Lung (tissue), 12 donors: Measurements from ENCODE around the gene ETFBKMT. TPM values are rescaled to one million over a fixed set of nuclear protein-coding genes. Genes with fewer than 3 reads are reported as not detected.

Experiments
- ATAC-seq: fragments of 200-7000 bp; cut with Tn5 transposase; one replicate; pipeline ENCODE4 v1.9.1; 2020; ENCODE audit warnings: moderate number of reproducible peaks; ENCODE audit not compliant: insufficient read depth, low FRiP score
- DNase-seq, 3 donors: peaks; one replicate each; pipeline ENCODE4 v3.0.0-alpha.2; 2013 to 2017
- H3K27ac ChIP-seq, 2 donors: one replicate each; pipeline ENCODE4 v1.5.1; 2013; ENCODE audit warnings: mild to moderate bottlenecking in 2 of 2, moderate library complexity in 2 of 2, control low read depth in 1 of 2, inconsistent platforms in 1 of 2, low read depth in 1 of 2, low read length in 1 of 2
- H3K27me3 ChIP-seq, 3 donors: one replicate each; pipeline ENCODE4 v1.5.1; 2013; ENCODE audit warnings: low read length in 2 of 3; ENCODE audit not compliant: control insufficient read depth in 3 of 3, insufficient read depth in 3 of 3
- H3K36me3 ChIP-seq, 4 donors: one replicate each; pipeline ENCODE4 v1.5.1; 2013; ENCODE audit warnings: low read length in 4 of 4, mild to moderate bottlenecking in 1 of 4, moderate library complexity in 1 of 4; ENCODE audit not compliant: control insufficient read depth in 4 of 4, insufficient read depth in 4 of 4
- H3K4me1 ChIP-seq, 5 donors: one replicate each; pipeline ENCODE4 v1.5.1; 2013; ENCODE audit warnings: low read length in 5 of 5, mild to moderate bottlenecking in 2 of 5, moderate library complexity in 1 of 5; ENCODE audit not compliant: control insufficient read depth in 5 of 5, insufficient read depth in 5 of 5
- H3K4me3 ChIP-seq: one replicate; pipeline ENCODE4 v1.5.1; 2013; ENCODE audit warnings: mild to moderate bottlenecking, control low read depth, moderate library complexity
- H3K9ac ChIP-seq, 2 donors: one replicate each; pipeline ENCODE4 v1.5.1; 2013; ENCODE audit warnings: low read length in 2 of 2, control low read depth in 1 of 2; ENCODE audit not compliant: insufficient read depth in 1 of 2
- H3K9me3 ChIP-seq, 4 donors: one replicate each; pipeline ENCODE4 v1.5.1; 2013; ENCODE audit warnings: low read length in 3 of 4, mild to moderate bottlenecking in 1 of 4, moderate library complexity in 1 of 4; ENCODE audit not compliant: control insufficient read depth in 4 of 4, insufficient read depth in 3 of 4
- CTCF ChIP-seq: IDR thresholded peaks from 2 replicates; pipeline ENCODE4 v1.5.1; 2012; ENCODE audit warnings: mild to moderate bottlenecking; ENCODE audit errors: control extremely low read depth, extremely low read depth
- WGBS, 2 donors: extraction: QIAGEN DNeasy Blood & Tissue Kit; methylation state at CpG; one replicate each; pipeline ENCODE4 v1.1.7; 2013; 5-methylcytosine and 5-hydroxymethylcytosine counted together
- polyA plus RNA-seq, 2 donors: library from polyadenylated mRNA; stranded (reverse); fragments of 200-250 nt; gene quantifications; one replicate each; pipeline ENCODE4 v1.2.1, GENCODE V29; 2013
- total RNA-seq, 2 donors: library from RNA; depleted of rRNA in 1 of 2; stranded (reverse); fragments of >200 nt in 1 of 2; gene quantifications; one replicate each; pipeline ENCODE4 v1.2.1, GENCODE V29; 2014 to 2021
- donor health status: control.
- donor health status: control.
- donor health status: Bipolar disorder and iron deficiency.
- donor health status: healthy.
- donor health status: DM: yes; HTN: yes; CAD: no.

The ETFBKMT gene
- total and polyA plus RNA-seq, 4 donors: 1.3 to 3.9 (median 2.8) TPM

GRCh38 chr12:31644536-31644935, 15.0 kb upstream of the ETFBKMT start:
- Histone ChIP-seq H3K27ac (no peak overlapping the region), H3K27me3 (no peaks in the 10 kb centered on the region), H3K36me3 (no peaks in the 10 kb centered on the region), H3K9ac (no peak overlapping the region), H3K9me3 (no peaks in the 10 kb centered on the region), H3K4me3 (no peak overlapping the region), H3K4me1 (no peaks in the 10 kb centered on the region)
- ATAC-seq (no peak), DNase-seq (no peak)
- no peak for TF ChIP-seq CTCF
- WGBS, 2 donors: 82 to 85% methylated on average over 8 of the region's 8 CpGs

GRCh38 chr12:31645924-31646323, 13.6 kb upstream of the ETFBKMT start:
- H3K36me3 ChIP-seq: no peaks in the 10 kb centered on the region
- peaks cover 0 to 3% (median 0%) of the 10 kb centered on the region in 5 donors for H3K4me1 ChIP-seq
- WGBS, 2 donors: 37 to 56% methylated on average over 5 of the region's 5 CpGs
- no peaks in the 10 kb centered on the region for H3K9me3 ChIP-seq
- H3K4me3 ChIP-seq: no peak overlapping the region
- H3K27ac ChIP-seq: no peak overlapping the region
- no peaks in the 10 kb centered on the region for H3K27me3 ChIP-seq
- ATAC-seq (no peak), DNase-seq (peak in 2 of 3 donors; percentile 13 to 16)
- H3K9ac ChIP-seq: no peak overlapping the region
- no peak for TF ChIP-seq CTCF

- H3K36me3 ChIP-seq: no peaks in the 10 kb centered on the region
- peaks cover 0 to 3% (median 0%) of the 10 kb centered on the region in 5 donors for H3K4me1 ChIP-seq
- H3K4me3 ChIP-seq: no peak overlapping the region
- H3K27ac ChIP-seq: peak overlapping the region in 1 of 2 donors; percentile 0
- peak in 2 of 3 donors; percentile 21 to 37 for DNase-seq
- no peak for TF ChIP-seq CTCF
- no peak for ATAC-seq
- 21 to 37% methylated on average over 7 of the region's 7 CpGs for WGBS, 2 donors
- H3K9me3 ChIP-seq: no peaks in the 10 kb centered on the region
- H3K27me3 ChIP-seq: no peaks in the 10 kb centered on the region
- no peak overlapping the region for H3K9ac ChIP-seq
Measured at GRCh38 chr12:31647086-31647491, 12.4 kb upstream of the ETFBKMT start.

- Histone ChIP-seq H3K9ac (no peak overlapping the region), H3K4me1 (peaks cover 0 to 4% (median 0%) of the 10 kb centered on the region in 5 donors), H3K9me3 (no peaks in the 10 kb centered on the region), H3K4me3 (no peak overlapping the region), H3K27me3 (no peaks in the 10 kb centered on the region), H3K36me3 (no peaks in the 10 kb centered on the region), H3K27ac (peak overlapping the region in 1 of 2 donors; percentile 52)
- TF ChIP-seq CTCF: no peak
- ATAC-seq (peak; percentile 43), DNase-seq (peak in 1 of 3 donors; percentile 27)
- WGBS, 2 donors: 47 to 51% methylated on average over 6 of the region's 6 CpGs
Measured at GRCh38 chr12:31650918-31651317, 8.6 kb upstream of the ETFBKMT start.
